Pancreas (tissue), 10 donors: ENCODE results near the gene MAP3K20. TPM values are rescaled to one million over a fixed set of nuclear protein-coding genes. Genes with fewer than 3 reads are reported as not detected.

ENCODE experiments used
- ATAC-seq, 4 donors: fragments of 200-7000 bp; cut with Tn5 transposase; one replicate each; pipeline versions ENCODE4 v1.8.0 to v1.9.1; 2020; ENCODE audit warnings: mild to moderate bottlenecking in 4 of 4, moderate library complexity in 4 of 4
- DNase-seq, 6 donors: peaks; one replicate each; pipeline ENCODE4 v3.0.0-alpha.2; 2020
- FAIRE-seq: peaks from 2 replicates; lab custom pipeline; 2012; peaks lifted over from hg19 to GRCh38; lab: Jason Lieb, UNC
- H3K27ac ChIP-seq, 4 donors: fragments of 200-600 bp; sonication (generic); 1 replicate in 3 of 4; 2 replicates in 1 of 4; pipeline versions ENCODE4 v1.5.0 to v1.8.0; 2020
- H3K27me3 ChIP-seq, 4 donors: fragments of 200-600 bp; one replicate each; pipeline ENCODE4 v1.8.0; 2021
- H3K36me3 ChIP-seq, 3 donors: fragments of 200-600 bp; sonication (generic) in 1 of 3; one replicate each; pipeline versions ENCODE4 v1.5.0 to v1.8.0; 2020 to 2021
- H3K4me1 ChIP-seq, 3 donors: fragments of 200-600 bp; one replicate each; pipeline ENCODE4 v1.8.0; 2021
- H3K4me3 ChIP-seq, 4 donors: fragments of 200-600 bp; sonication (generic) in 2 of 4; one replicate each; pipeline versions ENCODE4 v1.5.0 to v1.8.0; 2020 to 2021
- H3K9me3 ChIP-seq, 4 donors: fragments of 200-600 bp; one replicate each; pipeline ENCODE4 v1.8.0; 2021
- CTCF ChIP-seq, 4 donors: fragments of 200-600 bp; sonication (generic) in 3 of 4; IDR thresholded peaks; one replicate each; pipeline versions ENCODE4 v1.5.0 to v1.8.0; 2021; ENCODE audit warnings: antibody characterized with exemption in 4 of 4
- WGBS, 2 donors: extraction: QIAGEN DNeasy Blood & Tissue Kit; methylation state at CpG; one replicate each; pipeline ENCODE4 v1.1.7; 2013; 5-methylcytosine and 5-hydroxymethylcytosine counted together
- intact Hi-C, 3 donors: fragments of 100-400 bp; cut with DNase I; formaldehyde crosslinking; loops; one replicate each; pipeline versions ENCODE4 v1.11.1 to v1.14.2; 2022
- polyA plus RNA-seq, 2 donors: library from polyadenylated mRNA; stranded (reverse); fragments of 200-250 nt; gene quantifications; one replicate each; pipeline ENCODE4 v1.2.3, GENCODE V29; 2013
- total RNA-seq, 6 donors: library from RNA; stranded (reverse); fragmentation: NEBNext Ultra II Directional in 4 of 6; extraction: Animal tissue kit (Norgen Biotek cat#: 25700) in 4 of 6; gene quantifications; one replicate each; pipeline versions ENCODE4 v1.2.1 to v1.2.4, GENCODE V29; 2021 to 2023
- donor health status: healthy with polysubstance abuse.
- donor health status: DM: no; HTN: no; CAD: no; lungs with moderate emphysema.
- donor health status: DM: no; HTN: no; CAD: no.
- donor health status: control.
- donor health status: control.
- donor health status: Bipolar disorder and iron deficiency.
- donor health status: DM: yes; HTN: yes; CAD: no.
- donor health status: DM: no; HTN: no; CAD: no.
- donor health status: DM: no; HTN: no; CAD: no.
- donor health status: DM: yes; HTN: yes; CAD: no.

The MAP3K20 gene
- total RNA-seq (10 to 100 TPM in 2 of 6 donors, 1 to 10 TPM in 4; 6.6 to 23.7 (median 9.7) TPM), polyA plus RNA-seq (1 to 10 TPM; 4.1 to 4.4 TPM)

GRCh38 chr2:173075781-173076580, at the start of gene MAP3K20:
TSS of gene MAP3K20 (plus strand) at chr2:173075846. CDS start at chr2:173091032, 15,186 bp downstream.
- DNase-seq (peak; percentile 62 to 85 (median 68)), ATAC-seq (peak; percentile 77 to 88 (median 80)), FAIRE-seq (no peak)
- peak within 1 kb of the TSS; percentile 61 to 94 (median 84) for H3K27ac ChIP-seq
- H3K36me3 ChIP-seq, result no peaks in the 10 kb centered on the region
- 0% methylated on average over 68 to 106 of the region's 106 CpGs for WGBS, 2 donors
- no peaks in the 10 kb centered on the region for H3K9me3 ChIP-seq
- peak within 1 kb of the TSS; percentile 46 to 90 (median 76) for H3K4me3 ChIP-seq
- intact Hi-C loops, result no loop called here
- H3K27me3 ChIP-seq, result no peaks in the 10 kb centered on the region
- peaks cover 4 to 16% (median 9%) of the 10 kb centered on the region in 3 donors for H3K4me1 ChIP-seq
- TF ChIP-seq CTCF (IDR thresholded peaks at IDR 0.05), result peak in 1 of 4 donors; percentile 10

GRCh38 chr2:173026479-173026878, 49.2 kb upstream of the MAP3K20 start:
- Histone ChIP-seq H3K4me3 (no peak overlapping the region), H3K4me1 (peaks cover 4 to 14% (median 8%) of the 10 kb centered on the region in 3 donors), H3K9me3 (no peaks in the 10 kb centered on the region), H3K27ac (no peak overlapping the region), H3K36me3 (no peaks in the 10 kb centered on the region), H3K27me3 (no peaks in the 10 kb centered on the region)
- no peak for TF ChIP-seq CTCF (IDR thresholded peaks at IDR 0.05)
- intact Hi-C loops, result loop anchor here in 2 of 3 donors (5.0 to 10.0 kb wide), 2 partner anchors 188 to 191 kb away; no protein-coding TSS in a partner anchor
- ATAC-seq (no peak), FAIRE-seq (no peak), DNase-seq (no peak)
- 90 to 94% methylated on average over 1 of the region's 1 CpG for WGBS, 2 donors

- TF ChIP-seq CTCF (IDR thresholded peaks at IDR 0.05), result peak; percentile 81 to 98 (median 92)
- no peaks in the 10 kb centered on the region for H3K36me3 ChIP-seq
- 24 to 26% methylated on average over 8 of the region's 8 CpGs for WGBS, 2 donors
- intact Hi-C loops, result loop anchor here in 2 of 3 donors (5.0 to 10.0 kb wide), 2 partner anchors 187 to 190 kb away; no protein-coding TSS in a partner anchor
- H3K4me1 ChIP-seq, result peaks cover 4 to 14% (median 8%) of the 10 kb centered on the region in 3 donors
- FAIRE-seq (peak; percentile 75), ATAC-seq (peak; percentile 85 to 99 (median 95)), DNase-seq (peak in 5 of 6 donors; percentile 65 to 84 (median 73))
- no peaks in the 10 kb centered on the region for H3K27me3 ChIP-seq
- no peak overlapping the region for H3K27ac ChIP-seq
- H3K4me3 ChIP-seq, result no peak overlapping the region
- no peaks in the 10 kb centered on the region for H3K9me3 ChIP-seq
These were observed 48.2 kb upstream of the MAP3K20 start for GRCh38 chr2:173027181-173028128.

- no peak for TF ChIP-seq CTCF (IDR thresholded peaks at IDR 0.05)
- Histone ChIP-seq H3K4me1 (peaks cover 4 to 14% (median 8%) of the 10 kb centered on the region in 3 donors), H3K4me3 (no peak overlapping the region), H3K36me3 (no peaks in the 10 kb centered on the region), H3K9me3 (no peaks in the 10 kb centered on the region), H3K27me3 (no peaks in the 10 kb centered on the region), H3K27ac (no peak overlapping the region)
- no peak for FAIRE-seq
- 63 to 69% methylated on average over 1 of the region's 1 CpG for WGBS, 2 donors
- ATAC-seq, result peak in 1 of 4 donors; percentile 17
- DNase-seq, result no peak
- intact Hi-C loops, result loop anchor here in 2 of 3 donors (5.0 to 10.0 kb wide), 2 partner anchors 187 to 189 kb away; no protein-coding TSS in a partner anchor
These were observed 47.5 kb upstream of the MAP3K20 start for GRCh38 chr2:173028141-173028540.
